ENCODE measurements around the gene MLLT3. TPM values are rescaled to one million over a fixed set of nuclear protein-coding genes. Genes with fewer than 3 reads are reported as not detected.

Gene MLLT3
- total RNA-seq, 1 donor, result 17.4 TPM

- Histone ChIP-seq H3K4me1 (ENCODE audit: insufficient read depth, low read length) (no peaks in the 10 kb centered on the region), H3K27ac (ENCODE audit: low read depth, low read length) (no peak overlapping the region), H2AFZ (ENCODE audit: low read length) (no peak overlapping the region), H3K9me3 (ENCODE audit: low read depth, low read length) (no peaks in the 10 kb centered on the region), H3K36me3 (ENCODE audit: insufficient read depth, low read length) (no peaks in the 10 kb centered on the region), H3K79me2 (ENCODE audit: insufficient read depth, low read length) (no peaks in the 10 kb centered on the region), H3K27me3 (ENCODE audit: insufficient read depth, low read length) (no peaks in the 10 kb centered on the region), H3K4me3 (ENCODE audit: insufficient read depth, low read length) (no peak overlapping the region), H3K4me2 (ENCODE audit: insufficient read depth, low read length) (no peak overlapping the region), H4K20me1 (ENCODE audit: insufficient read depth, low read length) (peaks cover 1% of the 10 kb centered on the region)
- no peak for TF ChIP-seq CTCF (IDR thresholded peaks at IDR 0.05; ENCODE audit: extremely low read depth, low read depth, low read length)
- DNase-seq (ENCODE audit: insufficient read length, low spot score, missing footprints), result no peak
Observed at GRCh38 chr9:20495098-20495497, 127.2 kb downstream of the MLLT3 start.

- Histone ChIP-seq H3K4me1 (ENCODE audit: insufficient read depth, low read length) (no peaks in the 10 kb centered on the region), H3K27me3 (ENCODE audit: insufficient read depth, low read length) (no peaks in the 10 kb centered on the region), H3K27ac (ENCODE audit: low read depth, low read length) (no peak overlapping the region), H3K36me3 (ENCODE audit: insufficient read depth, low read length) (no peaks in the 10 kb centered on the region), H3K79me2 (ENCODE audit: insufficient read depth, low read length) (no peaks in the 10 kb centered on the region), H3K9me3 (ENCODE audit: low read depth, low read length) (no peaks in the 10 kb centered on the region), H3K4me2 (ENCODE audit: insufficient read depth, low read length) (no peak overlapping the region), H2AFZ (ENCODE audit: low read length) (no peak overlapping the region), H4K20me1 (ENCODE audit: insufficient read depth, low read length) (no peaks in the 10 kb centered on the region), H3K4me3 (ENCODE audit: insufficient read depth, low read length) (no peak overlapping the region)
- no peak for DNase-seq (ENCODE audit: insufficient read length, low spot score, missing footprints)
- no peak for TF ChIP-seq CTCF (IDR thresholded peaks at IDR 0.05; ENCODE audit: extremely low read depth, low read depth, low read length)
Observed at GRCh38 chr9:20494035-20494434, 128.3 kb downstream of the MLLT3 start.

GRCh38 chr9:20492772-20493171 lies 129.5 kb downstream of the MLLT3 start:
- H3K36me3 ChIP-seq (ENCODE audit: insufficient read depth, low read length), result no peaks in the 10 kb centered on the region
- no peaks in the 10 kb centered on the region for H4K20me1 ChIP-seq (ENCODE audit: insufficient read depth, low read length)
- H3K4me1 ChIP-seq (ENCODE audit: insufficient read depth, low read length), result no peaks in the 10 kb centered on the region
- H3K27me3 ChIP-seq (ENCODE audit: insufficient read depth, low read length), result no peaks in the 10 kb centered on the region
- TF ChIP-seq CTCF (IDR thresholded peaks at IDR 0.05; ENCODE audit: extremely low read depth, low read depth, low read length), result no peak
- H3K4me3 ChIP-seq (ENCODE audit: insufficient read depth, low read length), result no peak overlapping the region
- no peak for DNase-seq (ENCODE audit: insufficient read length, low spot score, missing footprints)
- no peak overlapping the region for H3K4me2 ChIP-seq (ENCODE audit: insufficient read depth, low read length)
- no peak overlapping the region for H3K27ac ChIP-seq (ENCODE audit: low read depth, low read length)
- no peaks in the 10 kb centered on the region for H3K9me3 ChIP-seq (ENCODE audit: low read depth, low read length)
- H3K79me2 ChIP-seq (ENCODE audit: insufficient read depth, low read length), result no peaks in the 10 kb centered on the region
- no peak overlapping the region for H2AFZ ChIP-seq (ENCODE audit: low read length)

- Histone ChIP-seq H3K4me3 (ENCODE audit: insufficient read depth, low read length) (no peak overlapping the region), H4K20me1 (ENCODE audit: insufficient read depth, low read length) (no peaks in the 10 kb centered on the region), H3K79me2 (ENCODE audit: insufficient read depth, low read length) (no peaks in the 10 kb centered on the region), H3K4me1 (ENCODE audit: insufficient read depth, low read length) (no peaks in the 10 kb centered on the region), H3K27me3 (ENCODE audit: insufficient read depth, low read length) (no peaks in the 10 kb centered on the region), H3K27ac (ENCODE audit: low read depth, low read length) (no peak overlapping the region), H3K9me3 (ENCODE audit: low read depth, low read length) (no peaks in the 10 kb centered on the region), H3K4me2 (ENCODE audit: insufficient read depth, low read length) (no peak overlapping the region), H2AFZ (ENCODE audit: low read length) (no peak overlapping the region), H3K36me3 (ENCODE audit: insufficient read depth, low read length) (no peaks in the 10 kb centered on the region)
- no peak for DNase-seq (ENCODE audit: insufficient read length, low spot score, missing footprints)
- no peak for TF ChIP-seq CTCF (IDR thresholded peaks at IDR 0.05; ENCODE audit: extremely low read depth, low read depth, low read length)
Observed at GRCh38 chr9:20491612-20492011, 130.7 kb downstream of the MLLT3 start.

Measured in osteoblast (primary cell).